ENCODE measurements around the gene NKPD1. TPM values are rescaled to one million over a fixed set of nuclear protein-coding genes. Genes with fewer than 3 reads are reported as not detected.

The NKPD1 gene
- total RNA-seq, 5 donors from 2014 or later (not counting 1 experiment from before 2014, with no cell fraction given), result 0.95 to 1.3 (median 1.2) TPM

- POLR2A ChIA-PET, result no interaction called here
- no peaks in the 10 kb centered on the region for H3K36me3 ChIP-seq (ENCODE audit: control insufficient read depth in 2 of 2, extremely low read depth in 1 of 2, insufficient read depth in 1 of 2, low read length in 1 of 2)
- H3K27ac ChIP-seq (ENCODE audit: low read length), result no peak overlapping the region
- Mint-ChIP-seq H3K27ac (no peak overlapping the region), H3K4me3 (no peak overlapping the region), H3K36me3 (no peaks in the 10 kb centered on the region), H3K9me3 (no peaks in the 10 kb centered on the region), H3K4me1 (peaks cover 8 to 20% (median 16%) of the 10 kb centered on the region in 3 donors), H3K27me3 (peaks cover 9 to 18% of the 10 kb centered on the region in 2 donors)
- no peaks in the 10 kb centered on the region for H3K9me3 ChIP-seq
- no peak overlapping the region for H3K4me3 ChIP-seq (ENCODE audit: control insufficient read depth in 1 of 2, extremely low read depth in 1 of 2, low read length in 1 of 2)
- peaks cover 0 to 62% of the 10 kb centered on the region in 2 experiments for H3K27me3 ChIP-seq (replicated peaks in 1 of 2; ENCODE audit: control insufficient read depth in 2 of 2, extremely low read depth in 1 of 2, insufficient read depth in 2 of 2, low read length in 1 of 2)
- ATAC-seq (replicated peaks in 1 of 4) (no peak), DNase-seq (no peak)
- H3K4me1 ChIP-seq (ENCODE audit: control insufficient read depth in 1 of 2, extremely low read depth in 1 of 2, insufficient read depth in 2 of 2, low read length in 2 of 2), result peaks cover 0 to 23% of the 10 kb centered on the region in 2 experiments
- WGBS (ENCODE audit: insufficient coverage), result 55% methylated on average over 26 of the region's 27 CpGs
- CTCF ChIA-PET, result no interaction called here
Observed at GRCh38 chr19:45158503-45159209, 2.1 kb downstream of the NKPD1 start.

GRCh38 chr19:45156751-45157150 is 4.0 kb downstream of the NKPD1 start:
- Histone ChIP-seq H3K36me3 (ENCODE audit: control insufficient read depth in 2 of 2, extremely low read depth in 1 of 2, insufficient read depth in 1 of 2, low read length in 1 of 2) (no peaks in the 10 kb centered on the region), H3K4me3 (ENCODE audit: control insufficient read depth in 1 of 2, extremely low read depth in 1 of 2, low read length in 1 of 2) (no peak overlapping the region), H3K4me1 (ENCODE audit: control insufficient read depth in 1 of 2, extremely low read depth in 1 of 2, insufficient read depth in 2 of 2, low read length in 2 of 2) (peaks cover 0 to 33% of the 10 kb centered on the region in 2 experiments), H3K27ac (ENCODE audit: low read length) (no peak overlapping the region), H3K27me3 (replicated peaks in 1 of 2; ENCODE audit: control insufficient read depth in 2 of 2, extremely low read depth in 1 of 2, insufficient read depth in 2 of 2, low read length in 1 of 2) (peaks cover 0 to 72% of the 10 kb centered on the region in 2 experiments), H3K9me3 (no peaks in the 10 kb centered on the region)
- no peaks in the 10 kb centered on the region for H3K36me3 Mint-ChIP-seq
- H3K27ac Mint-ChIP-seq, result peak overlapping the region in 1 of 2 donors; percentile 19
- DNase-seq (no peak), ATAC-seq (replicated peaks in 1 of 4) (no peak)
- CTCF ChIA-PET, result no interaction called here
- no peak overlapping the region for H3K4me3 Mint-ChIP-seq
- WGBS (ENCODE audit: insufficient coverage), result 87% methylated on average over 8 of the region's 11 CpGs
- H3K4me1 Mint-ChIP-seq, result peaks cover 15 to 24% (median 23%) of the 10 kb centered on the region in 3 donors
- peaks cover 9 to 22% of the 10 kb centered on the region in 2 donors for H3K27me3 Mint-ChIP-seq
- no peaks in the 10 kb centered on the region for H3K9me3 Mint-ChIP-seq
- POLR2A ChIA-PET, result no interaction called here

- Mint-ChIP-seq H3K9me3 (no peaks in the 10 kb centered on the region), H3K27ac (no peak overlapping the region), H3K36me3 (no peaks in the 10 kb centered on the region), H3K4me1 (peaks cover 15 to 28% (median 23%) of the 10 kb centered on the region in 3 donors), H3K4me3 (no peak overlapping the region), H3K27me3 (peaks cover 9 to 28% of the 10 kb centered on the region in 2 donors)
- DNase-seq, result no peak
- ChIA-PET POLR2A (no interaction called here), CTCF (no interaction called here)
- Histone ChIP-seq H3K27ac (ENCODE audit: low read length) (no peak overlapping the region), H3K4me1 (ENCODE audit: control insufficient read depth in 1 of 2, extremely low read depth in 1 of 2, insufficient read depth in 2 of 2, low read length in 2 of 2) (peaks cover 0 to 37% of the 10 kb centered on the region in 2 experiments), H3K9me3 (no peaks in the 10 kb centered on the region), H3K4me3 (ENCODE audit: control insufficient read depth in 1 of 2, extremely low read depth in 1 of 2, low read length in 1 of 2) (no peak overlapping the region), H3K36me3 (ENCODE audit: control insufficient read depth in 2 of 2, extremely low read depth in 1 of 2, insufficient read depth in 1 of 2, low read length in 1 of 2) (no peaks in the 10 kb centered on the region), H3K27me3 (replicated peaks in 1 of 2; ENCODE audit: control insufficient read depth in 2 of 2, extremely low read depth in 1 of 2, insufficient read depth in 2 of 2, low read length in 1 of 2) (peaks cover 0 to 79% of the 10 kb centered on the region in 2 experiments)
- ATAC-seq (replicated peaks in 1 of 4), result no peak
- 87% methylated on average over 11 of the region's 11 CpGs for WGBS (ENCODE audit: insufficient coverage)
Observed at GRCh38 chr19:45156011-45156630, 4.7 kb downstream of the NKPD1 start.

DNA sequence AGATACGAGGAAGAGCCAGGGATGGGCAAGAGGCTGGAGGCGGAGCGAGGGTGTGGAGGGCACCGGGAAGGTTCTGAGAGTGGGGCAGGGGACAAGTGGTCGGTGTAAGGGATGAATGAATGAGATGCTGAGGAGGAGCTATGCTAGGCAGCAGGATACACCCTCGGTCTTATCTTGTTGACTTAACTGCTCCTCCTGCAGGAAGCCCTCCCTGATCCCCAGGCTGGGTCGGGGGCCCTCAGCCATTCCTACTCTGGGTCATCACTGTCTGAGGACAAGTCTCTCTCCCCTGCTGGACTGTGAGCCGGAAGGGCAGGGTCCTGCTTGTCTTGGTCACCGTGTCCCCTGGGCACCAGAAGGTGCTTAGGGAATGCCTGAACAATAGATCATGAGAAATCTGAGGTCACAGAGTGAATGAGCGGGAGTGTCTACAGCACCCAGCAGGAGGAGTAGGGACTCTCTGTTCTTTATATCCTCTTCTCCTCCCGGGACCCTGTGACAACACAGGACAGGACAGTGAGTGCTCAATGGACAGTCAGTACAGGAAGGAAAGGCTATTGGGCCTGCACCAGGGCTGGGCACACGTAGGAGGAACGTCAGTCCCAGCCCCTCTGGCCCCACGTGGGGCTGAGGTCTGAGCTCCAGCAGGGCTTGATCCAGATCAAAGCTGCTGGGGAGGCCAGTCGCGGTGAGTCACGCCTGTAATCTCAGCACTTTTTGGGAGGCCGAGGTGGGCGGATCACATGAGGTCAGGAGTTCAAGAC is 6.5 kb downstream of the NKPD1 start:
- CTCF ChIA-PET, result no interaction called here
- H3K36me3 Mint-ChIP-seq, result no peaks in the 10 kb centered on the region
- Histone ChIP-seq H3K36me3 (ENCODE audit: control insufficient read depth in 2 of 2, extremely low read depth in 1 of 2, insufficient read depth in 1 of 2, low read length in 1 of 2) (no peaks in the 10 kb centered on the region), H3K4me1 (ENCODE audit: control insufficient read depth in 1 of 2, extremely low read depth in 1 of 2, insufficient read depth in 2 of 2, low read length in 2 of 2) (peaks cover 0 to 41% of the 10 kb centered on the region in 2 experiments), H3K9me3 (no peaks in the 10 kb centered on the region), H3K4me3 (ENCODE audit: control insufficient read depth in 1 of 2, extremely low read depth in 1 of 2, low read length in 1 of 2) (peak overlapping the region in 1 of 2 donors; percentile 52), H3K27me3 (replicated peaks in 1 of 2; ENCODE audit: control insufficient read depth in 2 of 2, extremely low read depth in 1 of 2, insufficient read depth in 2 of 2, low read length in 1 of 2) (peaks cover 0 to 69% of the 10 kb centered on the region in 2 experiments), H3K27ac (ENCODE audit: low read length) (no peak overlapping the region)
- 63% methylated on average over 13 of the region's 19 CpGs for WGBS (ENCODE audit: insufficient coverage)
- no peak for DNase-seq
- POLR2A ChIA-PET, result interaction anchor here in 1 of 2 donors (0.8 kb wide), 1 partner anchor 24 kb away, joined by 3 read pairs; the partner anchor contains the start of gene TRAPPC6A
- peak overlapping the region; percentile 28 to 84 (median 61) for H3K4me3 Mint-ChIP-seq
- peaks cover 9 to 26% of the 10 kb centered on the region in 2 donors for H3K27me3 Mint-ChIP-seq
- H3K27ac Mint-ChIP-seq, result no peak overlapping the region
- H3K9me3 Mint-ChIP-seq, result no peaks in the 10 kb centered on the region
- ATAC-seq (replicated peaks in 1 of 4), result no peak
- peaks cover 19 to 30% (median 28%) of the 10 kb centered on the region in 3 donors for H3K4me1 Mint-ChIP-seq

DNA sequence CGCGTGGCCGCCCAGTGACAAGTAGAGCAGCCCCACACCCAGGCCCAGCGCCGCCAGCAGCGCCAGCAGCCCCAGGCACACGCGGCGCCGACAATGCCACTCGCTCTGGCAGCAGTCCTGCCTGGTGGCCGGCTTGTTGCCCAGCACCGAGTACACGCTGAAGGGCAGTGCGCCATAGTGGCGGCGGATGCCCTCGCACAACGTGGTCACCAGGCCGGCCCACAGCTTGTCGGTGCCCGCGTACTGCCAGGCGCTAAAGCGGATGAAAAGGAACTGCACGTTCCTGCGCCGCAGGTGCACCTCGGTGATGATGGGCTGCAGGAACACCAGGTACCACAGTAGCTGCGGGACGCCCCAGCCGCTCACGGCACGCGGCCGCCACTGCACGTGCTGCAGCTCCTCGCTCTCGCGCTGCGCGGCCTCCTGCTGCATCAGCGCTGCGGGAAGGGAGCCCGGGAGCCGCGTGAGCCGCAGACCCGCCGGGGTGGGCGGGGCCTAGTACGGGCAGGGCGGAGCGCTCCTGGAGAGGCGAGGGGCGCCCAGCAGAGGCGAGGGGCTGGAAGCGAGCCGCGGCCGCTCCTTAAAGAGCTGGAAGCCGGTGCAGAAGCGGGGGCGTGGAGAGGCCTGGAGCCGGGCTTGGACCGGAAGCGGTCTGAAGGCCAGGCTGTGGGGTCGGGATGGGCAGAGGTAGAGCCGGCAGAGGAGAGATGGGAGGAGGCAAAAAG is 7.3 kb downstream of the NKPD1 start:
- Histone ChIP-seq H3K36me3 (ENCODE audit: control insufficient read depth in 2 of 2, extremely low read depth in 1 of 2, insufficient read depth in 1 of 2, low read length in 1 of 2) (no peaks in the 10 kb centered on the region), H3K4me1 (ENCODE audit: control insufficient read depth in 1 of 2, extremely low read depth in 1 of 2, insufficient read depth in 2 of 2, low read length in 2 of 2) (peaks cover 0 to 40% of the 10 kb centered on the region in 2 experiments), H3K9me3 (no peaks in the 10 kb centered on the region), H3K27me3 (replicated peaks in 1 of 2; ENCODE audit: control insufficient read depth in 2 of 2, extremely low read depth in 1 of 2, insufficient read depth in 2 of 2, low read length in 1 of 2) (peaks cover 0 to 62% of the 10 kb centered on the region in 2 experiments), H3K4me3 (ENCODE audit: control insufficient read depth in 1 of 2, extremely low read depth in 1 of 2, low read length in 1 of 2) (peak overlapping the region; percentile 41 to 52), H3K27ac (ENCODE audit: low read length) (no peak overlapping the region)
- H3K4me1 Mint-ChIP-seq, result peaks cover 23 to 32% (median 32%) of the 10 kb centered on the region in 3 donors
- H3K36me3 Mint-ChIP-seq, result no peaks in the 10 kb centered on the region
- 5% methylated on average over 69 of the region's 69 CpGs for WGBS (ENCODE audit: insufficient coverage)
- H3K9me3 Mint-ChIP-seq, result no peaks in the 10 kb centered on the region
- H3K27me3 Mint-ChIP-seq, result peaks cover 9 to 26% of the 10 kb centered on the region in 2 donors
- peak in 18 of 35 experiments; percentile 11 to 55 (median 26) for DNase-seq
- no peak overlapping the region for H3K27ac Mint-ChIP-seq
- ATAC-seq (replicated peaks in 1 of 4), result peak; percentile 35 to 48 (median 42)
- peak overlapping the region; percentile 78 to 84 (median 80) for H3K4me3 Mint-ChIP-seq
- ChIA-PET CTCF (no interaction called here), POLR2A (interaction anchor here in 1 of 2 donors (0.7 to 0.8 kb wide), 2 partner anchors 24 to 1721 kb away, joined by 3 read pairs; partner anchors contain the start of gene TRAPPC6A)

Measured in T-cell (primary cell).